ENCODE results near the gene GIMD1.
"Not testable (repeated sequence)": the region's sequence is repeated elsewhere in the genome, so short reads cannot be mapped to it uniquely, and the experiment has no call there.

GIMD1 gene

DNA sequence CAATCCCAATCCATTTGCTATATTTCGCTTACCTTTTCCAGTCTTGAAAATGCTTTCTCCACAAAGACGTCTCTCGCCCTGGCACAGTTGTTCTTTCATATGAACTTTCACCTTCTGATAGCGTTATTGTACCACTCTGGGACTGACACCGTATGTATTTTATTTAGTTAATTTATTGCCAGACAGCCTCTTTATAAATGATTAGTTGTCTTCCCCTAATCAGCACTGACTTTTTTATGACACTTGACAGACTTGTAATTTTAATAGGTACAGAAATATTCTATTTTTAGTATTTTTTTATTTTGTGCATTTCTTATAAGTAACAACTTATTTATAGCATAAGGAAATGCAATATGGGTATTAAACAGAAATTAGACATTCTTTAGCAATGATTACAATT, at the start of gene GIMD1:
TSS of gene GIMD1 (minus strand) at position 101 of the 400 bp plus-strand sequence. CDS start 1,343 bp downstream, outside the sequence.
- no peak for ATAC-seq
- peaks cover 7% of the 10 kb centered on the region for H3K27me3 Mint-ChIP-seq
- no peaks in the 10 kb centered on the region for H3K36me3 Mint-ChIP-seq
- H3K4me1 Mint-ChIP-seq = no peaks in the 10 kb centered on the region
- H3K27ac Mint-ChIP-seq = no peak within 1 kb of the TSS
- H3K9me3 Mint-ChIP-seq = no peaks in the 10 kb centered on the region
- H3K4me3 Mint-ChIP-seq = no peak within 1 kb of the TSS

DNA sequence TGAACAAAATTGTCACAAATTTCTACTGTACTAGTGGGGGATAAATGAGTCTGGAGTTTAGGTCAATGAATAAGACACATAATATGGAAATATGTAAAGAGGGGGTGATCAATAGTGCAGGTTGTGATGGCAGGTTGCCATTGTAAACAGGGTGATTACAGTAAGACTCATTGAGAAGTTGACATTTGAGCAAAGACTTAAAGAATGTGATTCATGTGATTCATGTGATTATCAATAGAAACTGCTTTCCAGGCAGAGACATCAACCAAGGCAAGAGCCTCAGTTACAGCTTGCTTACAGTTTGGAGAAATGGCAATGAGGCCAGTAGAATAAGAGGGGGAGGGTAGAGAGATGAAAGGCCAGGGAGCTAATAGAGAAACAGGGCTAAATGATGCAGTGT, 45.8 kb upstream of the GIMD1 start:
- ATAC-seq = no peak
- H3K36me3 Mint-ChIP-seq = no peaks in the 10 kb centered on the region
- no peak overlapping the region for H3K27ac Mint-ChIP-seq
- H3K4me3 Mint-ChIP-seq = no peak overlapping the region
- H3K9me3 Mint-ChIP-seq = no peaks in the 10 kb centered on the region
- no peaks in the 10 kb centered on the region for H3K4me1 Mint-ChIP-seq
- H3K27me3 Mint-ChIP-seq = no peaks in the 10 kb centered on the region

DNA sequence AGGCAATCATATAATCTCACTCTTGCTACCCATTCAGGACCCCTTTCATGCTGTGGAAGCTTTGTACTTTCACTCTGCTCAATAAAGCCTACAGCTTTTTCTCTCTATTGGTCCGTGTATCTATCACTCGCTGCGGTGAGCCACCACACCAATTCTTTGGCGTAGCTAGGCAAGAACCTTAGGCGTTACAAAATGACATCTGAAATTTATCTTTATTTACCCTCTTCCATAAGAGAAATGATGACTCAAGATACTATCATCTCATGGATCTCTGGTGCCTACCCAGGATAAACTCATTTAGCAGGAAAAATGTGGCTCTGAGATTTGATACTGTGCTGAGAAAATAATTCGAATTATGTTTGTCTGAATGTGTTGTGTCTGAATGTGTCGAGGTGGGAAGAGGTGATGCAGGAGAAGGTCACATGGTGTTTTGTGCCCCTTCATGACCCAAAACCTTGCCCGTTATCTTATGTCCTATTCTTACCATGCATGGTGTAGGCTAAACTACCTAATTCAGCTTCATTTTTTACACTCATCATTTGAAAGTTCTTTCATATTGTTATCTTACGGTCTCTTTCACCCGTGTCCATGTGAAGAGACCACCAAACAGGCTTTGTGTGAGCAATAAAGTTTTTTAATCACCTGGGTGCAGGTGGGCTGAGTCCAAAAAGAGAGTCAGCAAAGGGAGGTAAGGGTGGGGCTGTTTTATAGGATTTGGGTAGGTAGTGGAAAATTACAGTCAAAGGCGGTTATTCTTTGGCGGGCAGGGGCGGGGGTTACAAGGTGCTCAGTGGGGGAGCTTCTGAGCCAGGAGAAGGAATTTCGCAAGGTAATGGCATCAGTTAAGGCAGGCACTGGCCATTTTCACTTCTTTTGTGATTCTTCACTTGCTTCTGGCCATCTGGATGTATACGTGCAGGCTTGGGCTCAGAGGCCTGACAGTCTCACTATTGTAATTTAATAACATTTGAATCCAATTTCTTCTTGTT, 41.6 kb upstream of the GIMD1 start:
- Mint-ChIP-seq H3K27ac (no peak overlapping the region), H3K27me3 (no peaks in the 10 kb centered on the region)
- no peak for ATAC-seq

DNA sequence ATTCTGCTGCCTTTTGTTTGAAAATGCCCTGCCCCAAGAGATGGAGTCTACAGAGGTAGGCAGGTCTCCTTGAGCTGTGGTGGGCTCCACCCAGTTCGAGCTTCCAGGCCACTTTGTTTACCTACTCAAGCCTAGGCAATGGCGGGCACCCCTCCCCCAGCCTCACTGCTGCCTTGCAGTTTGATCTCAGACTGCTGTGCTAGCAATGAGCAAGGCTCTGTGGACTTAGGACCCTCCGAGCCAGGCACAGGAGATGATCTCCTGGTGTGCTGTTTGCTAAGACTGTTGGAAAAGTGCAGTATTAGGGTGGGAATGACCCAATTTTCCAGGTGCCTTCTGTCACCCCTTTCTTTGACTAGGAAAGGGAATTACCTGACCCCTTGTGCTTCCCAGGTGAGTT, 39.4 kb upstream of the GIMD1 start:
- not testable (repeated sequence) for H3K27me3 Mint-ChIP-seq, H3K9me3 Mint-ChIP-seq, ATAC-seq, H3K36me3 Mint-ChIP-seq, H3K4me1 Mint-ChIP-seq, H3K4me3 Mint-ChIP-seq, H3K27ac Mint-ChIP-seq

More for the DNA sequence above, 41.6 kb upstream of the GIMD1 start:
- Mint-ChIP-seq H3K4me3 (no peak overlapping the region), H3K4me1 (no peaks in the 10 kb centered on the region), H3K9me3 (peaks cover 4% of the 10 kb centered on the region), H3K36me3 (no peaks in the 10 kb centered on the region)

DNA sequence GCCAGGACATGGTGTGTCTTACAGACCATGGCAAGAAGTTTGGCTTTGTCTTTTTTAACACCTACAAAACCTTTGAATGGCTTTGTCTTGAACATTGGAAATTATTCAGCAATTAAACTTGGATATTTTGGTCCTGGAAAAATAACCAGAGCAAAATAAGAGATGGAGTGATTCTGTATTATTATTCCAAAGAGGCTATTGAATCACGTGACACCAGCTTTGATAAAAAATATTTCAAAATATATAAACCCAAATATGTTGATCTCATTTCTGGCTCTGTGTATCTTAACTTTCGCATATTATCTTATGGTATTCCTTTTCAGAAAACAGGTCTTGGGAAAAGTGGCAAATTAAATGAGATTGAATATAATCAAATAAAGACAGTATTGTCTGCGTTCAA, 32.6 kb upstream of the GIMD1 start:
- Mint-ChIP-seq H3K27me3 (no peaks in the 10 kb centered on the region), H3K27ac (no peak overlapping the region), H3K9me3 (peaks cover 14% of the 10 kb centered on the region), H3K4me3 (no peak overlapping the region), H3K36me3 (no peaks in the 10 kb centered on the region), H3K4me1 (no peaks in the 10 kb centered on the region)
- ATAC-seq = no peak

GRCh38 chr4:106398898-106399297, 30.3 kb upstream of the GIMD1 start:
- H3K27ac Mint-ChIP-seq, H3K4me1 Mint-ChIP-seq, H3K36me3 Mint-ChIP-seq, H3K4me3 Mint-ChIP-seq, ATAC-seq, H3K27me3 Mint-ChIP-seq: not testable (repeated sequence)
- H3K9me3 Mint-ChIP-seq = peaks cover 17% of the 10 kb centered on the region

GRCh38 chr4:106395582-106395981, 27.0 kb upstream of the GIMD1 start:
- Mint-ChIP-seq H3K4me3 (no peak overlapping the region), H3K27me3 (no peaks in the 10 kb centered on the region), H3K27ac (no peak overlapping the region), H3K4me1 (no peaks in the 10 kb centered on the region), H3K36me3 (no peaks in the 10 kb centered on the region), H3K9me3 (peaks cover 19% of the 10 kb centered on the region)
- ATAC-seq = no peak

GRCh38 chr4:106385853-106386393, 17.3 kb upstream of the GIMD1 start:
- Mint-ChIP-seq H3K4me1 (no peaks in the 10 kb centered on the region), H3K4me3 (no peak overlapping the region), H3K9me3 (no peaks in the 10 kb centered on the region), H3K27ac (no peak overlapping the region), H3K36me3 (no peaks in the 10 kb centered on the region), H3K27me3 (peaks cover 8% of the 10 kb centered on the region)
- ATAC-seq = no peak

GRCh38 chr4:106384878-106385277, 16.3 kb upstream of the GIMD1 start:
- Mint-ChIP-seq H3K27me3 (peaks cover 8% of the 10 kb centered on the region), H3K9me3 (no peaks in the 10 kb centered on the region), H3K4me3 (no peak overlapping the region), H3K36me3 (no peaks in the 10 kb centered on the region), H3K4me1 (no peaks in the 10 kb centered on the region), H3K27ac (no peak overlapping the region)
- peak; percentile 35 for ATAC-seq

DNA sequence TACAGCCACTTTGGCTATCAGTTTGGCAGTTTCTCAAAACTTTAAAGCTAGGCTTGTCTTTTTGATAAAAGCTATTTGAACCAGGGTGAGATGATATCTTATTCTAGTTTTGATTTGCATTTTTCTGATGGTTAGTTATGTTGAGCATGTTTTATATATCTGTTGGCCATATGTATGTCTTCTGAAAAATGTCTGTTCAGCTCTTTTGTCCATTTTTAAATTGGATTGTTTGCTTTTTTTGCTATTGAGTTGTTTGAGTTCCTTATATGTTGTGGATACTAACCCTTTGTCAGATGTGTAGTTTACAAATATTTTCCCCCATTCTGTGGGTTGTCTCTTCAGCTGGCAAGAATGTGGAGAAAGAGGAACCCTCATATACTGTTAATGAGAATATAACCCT, 11.6 kb upstream of the GIMD1 start:
- Mint-ChIP-seq H3K4me3 (no peak overlapping the region), H3K36me3 (no peaks in the 10 kb centered on the region), H3K27me3 (no peaks in the 10 kb centered on the region), H3K9me3 (no peaks in the 10 kb centered on the region), H3K4me1 (no peaks in the 10 kb centered on the region), H3K27ac (no peak overlapping the region)
- no peak for ATAC-seq

GRCh38 chr4:106373026-106373425, 4.4 kb upstream of the GIMD1 start:
- H3K4me3 Mint-ChIP-seq = no peak overlapping the region
- no peaks in the 10 kb centered on the region for H3K9me3 Mint-ChIP-seq
- no peaks in the 10 kb centered on the region for H3K4me1 Mint-ChIP-seq
- no peak overlapping the region for H3K27ac Mint-ChIP-seq
- H3K27me3 Mint-ChIP-seq = no peaks in the 10 kb centered on the region
- no peaks in the 10 kb centered on the region for H3K36me3 Mint-ChIP-seq
- ATAC-seq = no peak

GRCh38 chr4:106371161-106371560, 2.6 kb upstream of the GIMD1 start:
- no peaks in the 10 kb centered on the region for H3K4me1 Mint-ChIP-seq
- H3K9me3 Mint-ChIP-seq = no peaks in the 10 kb centered on the region
- H3K27me3 Mint-ChIP-seq = no peaks in the 10 kb centered on the region
- H3K27ac Mint-ChIP-seq = no peak overlapping the region
- H3K36me3 Mint-ChIP-seq = no peaks in the 10 kb centered on the region
- no peak for ATAC-seq
- H3K4me3 Mint-ChIP-seq = no peak overlapping the region

- Mint-ChIP-seq H3K9me3 (no peaks in the 10 kb centered on the region), H3K4me3 (no peak overlapping the region), H3K36me3 (no peaks in the 10 kb centered on the region), H3K27ac (no peak overlapping the region), H3K27me3 (no peaks in the 10 kb centered on the region), H3K4me1 (no peaks in the 10 kb centered on the region)
- no peak for ATAC-seq
Observed at GRCh38 chr4:106370214-106370613, 1.6 kb upstream of the GIMD1 start.

DNA sequence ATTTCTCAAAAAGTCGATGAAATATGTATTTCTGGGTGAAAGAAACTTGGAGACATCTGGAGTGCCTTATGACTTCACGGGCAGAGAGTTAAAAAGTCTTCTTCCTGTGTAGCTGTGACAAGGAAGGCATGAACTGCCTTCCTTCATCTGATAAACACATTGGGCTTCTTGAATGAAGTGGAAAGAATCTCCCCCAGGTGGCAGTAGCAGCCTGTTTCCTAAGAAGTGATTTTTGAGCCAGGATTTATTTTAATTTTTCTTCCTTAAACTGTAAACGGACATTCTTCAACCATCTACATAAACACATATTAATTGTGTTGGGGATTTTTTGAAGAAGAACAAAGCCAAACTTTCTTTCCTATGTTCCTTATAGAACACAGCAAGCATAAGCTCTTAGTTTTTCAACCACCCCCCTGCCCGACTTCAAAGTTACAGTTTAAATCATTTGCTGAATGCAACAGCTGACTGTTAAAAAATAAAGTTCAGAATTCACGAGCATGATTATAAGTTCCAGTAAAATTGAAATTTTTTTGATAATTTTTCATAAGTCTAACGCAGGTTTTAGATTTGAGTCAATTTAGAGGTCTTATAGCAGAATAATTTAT, 980 bp upstream of the GIMD1 start:
- Mint-ChIP-seq H3K9me3 (no peaks in the 10 kb centered on the region), H3K36me3 (no peaks in the 10 kb centered on the region), H3K4me1 (no peaks in the 10 kb centered on the region), H3K27me3 (no peaks in the 10 kb centered on the region), H3K27ac (no peak overlapping the region), H3K4me3 (no peak overlapping the region)
- no peak for ATAC-seq

DNA sequence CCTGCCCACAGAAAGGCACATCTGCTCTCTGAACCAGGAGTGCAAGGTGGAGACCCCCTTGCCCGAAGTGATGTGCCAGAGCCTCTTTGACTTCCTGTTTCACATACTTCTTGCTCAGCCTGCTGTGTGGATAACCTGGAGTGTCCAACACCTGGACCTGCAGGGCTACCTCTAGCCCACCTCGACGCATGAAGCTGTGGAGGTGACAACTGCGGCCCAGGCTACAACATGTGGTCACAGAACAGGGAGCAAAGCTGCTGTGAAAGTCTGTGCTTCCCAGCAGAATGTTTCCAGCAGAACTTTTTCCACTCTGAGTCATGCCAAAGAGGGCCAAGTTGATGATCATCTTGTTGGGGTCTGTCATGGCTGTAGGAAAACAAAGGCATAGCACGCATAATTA, 1.5 kb downstream of the GIMD1 start:
- H3K36me3 Mint-ChIP-seq = no peaks in the 10 kb centered on the region
- no peak for ATAC-seq

DNA sequence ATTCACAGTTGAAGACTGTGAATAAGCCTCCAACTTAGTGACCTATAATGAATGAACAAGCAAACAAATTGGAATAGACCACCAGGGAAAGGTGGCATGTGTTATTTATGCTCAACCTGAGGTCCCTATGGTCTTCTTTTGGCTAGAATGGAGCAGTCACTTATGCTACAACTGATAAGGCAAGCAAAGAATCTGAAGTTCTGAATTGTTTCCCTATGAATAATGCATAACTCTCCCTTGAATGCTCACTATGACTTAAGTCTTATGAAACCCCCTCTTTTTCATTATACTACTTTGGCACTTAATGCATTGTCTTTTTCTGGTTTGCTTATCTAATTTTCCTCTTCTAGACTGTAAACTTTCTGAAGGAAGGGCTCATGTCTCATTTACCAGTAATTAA, 2.6 kb downstream of the GIMD1 start:
- Mint-ChIP-seq H3K9me3 (no peaks in the 10 kb centered on the region), H3K4me1 (no peaks in the 10 kb centered on the region), H3K27ac (no peak overlapping the region), H3K36me3 (no peaks in the 10 kb centered on the region), H3K4me3 (no peak overlapping the region), H3K27me3 (peaks cover 12% of the 10 kb centered on the region)
- ATAC-seq = no peak

More for the DNA sequence above, 1.5 kb downstream of the GIMD1 start:
- Mint-ChIP-seq H3K4me1 (no peaks in the 10 kb centered on the region), H3K27ac (no peak overlapping the region), H3K9me3 (no peaks in the 10 kb centered on the region), H3K4me3 (no peak overlapping the region), H3K27me3 (peaks cover 12% of the 10 kb centered on the region)

All from stimulated activated memory B cell treated with anti-CD40 and anti-IgM and Interleukin-4, amounts not matched to agents 10 μg/mL and 1 μg/mL and 100 μg/mL, for 72 hours (primary cell).